ENCODE measurements around the gene DCANP1. TPM values are rescaled to one million over a fixed set of nuclear protein-coding genes. Genes with fewer than 3 reads are reported as not detected.

DCANP1 gene
- total and polyA plus RNA-seq, 2 of the 13 experiments (the other 11 are each of a cell fraction or from before 2014, with no cell fraction given), result not detected

- TF ChIP-seq RERE (CRISPR knock-in tag; IDR thresholded peaks at IDR 0.05; ENCODE audit: low read depth), result peak; percentile 73; the same call in 1 of the 2 replicates
- no peak for TF ChIP-seq ZSCAN12 (CRISPR knock-in tag; IDR thresholded peaks at IDR 0.05)
- no peak for TF ChIP-seq U2AF2 (IDR thresholded peaks at IDR 0.05; ENCODE audit: low read depth, low read length)
- no peak for TF ChIP-seq MTERF4 (CRISPR knock-in tag; IDR thresholded peaks at IDR 0.05)
- no peak; the same call in 2 of the 3 replicates for TF ChIP-seq MXI1 (IDR thresholded peaks at IDR 0.05; ENCODE audit: borderline replicate concordance, low read depth, low read length)
- TF ChIP-seq MAZ (IDR thresholded peaks at IDR 0.05; ENCODE audit: borderline replicate concordance, low read depth, low read length), result peak; percentile 86
- TF ChIP-seq MAZ (CRISPR knock-in tag; IDR thresholded peaks at IDR 0.05; ENCODE audit: low read depth), result peak; percentile 58; the same call in 1 of the 2 replicates
- peak; percentile 57; the same call in 1 of the 2 replicates for TF ChIP-seq MYC (CRISPR knock-in tag; IDR thresholded peaks at IDR 0.05; ENCODE audit: borderline replicate concordance)
- TF ChIP-seq KDM6A (CRISPR knock-in tag; IDR thresholded peaks at IDR 0.05; ENCODE audit: low read depth), result peak; percentile 77
- peak; percentile 65; the same call in 1 of the 2 replicates for TF ChIP-seq IRF2 (CRISPR knock-in tag; IDR thresholded peaks at IDR 0.05)
- TF ChIP-seq ETS1 (CRISPR knock-in tag; IDR thresholded peaks at IDR 0.05), result no peak
- peak; percentile 86; the same call in 1 of the 2 replicates for TF ChIP-seq MIER3 (CRISPR knock-in tag; IDR thresholded peaks at IDR 0.05; ENCODE audit: borderline replicate concordance)
- no peak for TF ChIP-seq ZC3H13 (CRISPR knock-in tag; IDR thresholded peaks at IDR 0.05)
- no peak for TF ChIP-seq SP2 (CRISPR knock-in tag; IDR thresholded peaks at IDR 0.05)
- no peak for TF ChIP-seq RFX3 (CRISPR knock-in tag; IDR thresholded peaks at IDR 0.05)
- TF ChIP-seq ZNF253 (CRISPR knock-in tag; IDR thresholded peaks at IDR 0.05; ENCODE audit: borderline replicate concordance), result no peak
- TF ChIP-seq, protein P1, sequence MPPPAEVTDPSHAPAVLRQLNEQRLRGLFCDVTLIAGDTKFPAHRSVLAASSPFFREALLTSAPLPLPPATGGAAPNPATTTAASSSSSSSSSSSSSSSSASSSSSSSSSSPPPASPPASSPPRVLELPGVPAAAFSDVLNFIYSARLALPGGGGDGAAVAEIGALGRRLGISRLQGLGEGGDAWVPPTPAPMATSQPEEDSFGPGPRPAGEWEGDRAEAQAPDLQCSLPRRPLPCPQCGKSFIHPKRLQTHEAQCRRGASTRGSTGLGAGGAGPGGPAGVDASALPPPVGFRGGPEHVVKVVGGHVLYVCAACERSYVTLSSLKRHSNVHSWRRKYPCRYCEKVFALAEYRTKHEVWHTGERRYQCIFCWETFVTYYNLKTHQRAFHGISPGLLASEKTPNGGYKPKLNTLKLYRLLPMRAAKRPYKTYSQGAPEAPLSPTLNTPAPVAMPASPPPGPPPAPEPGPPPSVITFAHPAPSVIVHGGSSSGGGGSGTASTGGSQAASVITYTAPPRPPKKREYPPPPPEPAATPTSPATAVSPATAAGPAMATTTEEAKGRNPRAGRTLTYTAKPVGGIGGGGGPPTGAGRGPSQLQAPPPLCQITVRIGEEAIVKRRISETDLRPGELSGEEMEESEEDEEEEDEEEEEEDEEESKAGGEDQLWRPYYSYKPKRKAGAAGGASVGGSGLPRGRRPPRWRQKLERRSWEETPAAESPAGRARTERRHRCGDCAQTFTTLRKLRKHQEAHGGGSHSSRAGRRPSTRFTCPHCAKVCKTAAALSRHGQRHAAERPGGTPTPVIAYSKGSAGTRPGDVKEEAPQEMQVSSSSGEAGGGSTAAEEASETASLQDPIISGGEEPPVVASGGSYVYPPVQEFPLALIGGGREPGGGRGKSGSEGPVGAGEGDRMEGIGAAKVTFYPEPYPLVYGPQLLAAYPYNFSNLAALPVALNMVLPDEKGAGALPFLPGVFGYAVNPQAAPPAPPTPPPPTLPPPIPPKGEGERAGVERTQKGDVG (CRISPR knock-in tag; IDR thresholded peaks at IDR 0.05; ENCODE audit: borderline replicate concordance), result no peak
- peak; percentile 42; the same call in 1 of the 2 replicates for TF ChIP-seq CCDC6 (CRISPR knock-in tag; IDR thresholded peaks at IDR 0.05)
- TF ChIP-seq TAF15 (IDR thresholded peaks at IDR 0.05; ENCODE audit: low read depth, low read length, poor library complexity, severe bottlenecking), result no peak
- no peak for TF ChIP-seq ZNF317 (CRISPR knock-in tag; IDR thresholded peaks at IDR 0.05)
These were observed 35.3 kb upstream of the DCANP1 start (continued) for GRCh38 chr5:135482381-135482933.

Data from HepG2 (cell line).